Measurements from ENCODE around the gene CFHR4.
"Not testable (repeated sequence)": the region's sequence is repeated elsewhere in the genome, so short reads cannot be mapped to it uniquely, and the experiment has no call there.

GRCh38 chr1:196886560-196886959 lies 1.3 kb upstream of the CFHR4 start:
- TF ChIP-seq CTCF, POLR2A (IDR thresholded peaks at IDR 0.05): not testable (repeated sequence)
